ENCODE results near the gene C21orf91.

Gene C21orf91

GRCh38 chr21:17799414-17800164, 19.6 kb downstream of the C21orf91 start:
- no peaks in the 10 kb centered on the region for H3K27me3 ChIP-seq (ENCODE audit: control insufficient read depth, low read length)
- no peaks in the 10 kb centered on the region for H3K4me1 ChIP-seq (ENCODE audit: control insufficient read depth, low read length)
- no peak overlapping the region for H3K4me2 ChIP-seq (ENCODE audit: low read length)
- H3F3A ChIP-seq (ENCODE audit: control insufficient read depth, insufficient read depth): no peaks in the 10 kb centered on the region
- peaks cover 42% of the 10 kb centered on the region for H3K36me3 ChIP-seq (ENCODE audit: control insufficient read depth, low read length)
- H3K27ac ChIP-seq (ENCODE audit: low read depth, low read length): no peak overlapping the region
- H3K79me2 ChIP-seq (ENCODE audit: control insufficient read depth, low read length): peaks cover 23% of the 10 kb centered on the region
- TF ChIP-seq CTCF (IDR thresholded peaks at IDR 0.05; ENCODE audit: low read depth, low read length, poor library complexity, severe bottlenecking) (no peak), EZH2phosphoT487 (IDR thresholded peaks at IDR 0.05; ENCODE audit: borderline replicate concordance, low read length) (no peak)
- H3K9me3 ChIP-seq (ENCODE audit: control insufficient read depth, insufficient read depth, low read length): no peaks in the 10 kb centered on the region
- no peak overlapping the region for H3K4me3 ChIP-seq (ENCODE audit: low read length)
- no peaks in the 10 kb centered on the region for H4K20me1 ChIP-seq (ENCODE audit: control insufficient read depth, insufficient read depth, low read depth, low read length)
- H3K9me2 ChIP-seq (replicated peaks; ENCODE audit: control insufficient read depth, low read length): no peaks in the 10 kb centered on the region

GRCh38 chr21:17798796-17799195, 20.4 kb downstream of the C21orf91 start:
- Histone ChIP-seq H3K36me3 (ENCODE audit: control insufficient read depth, low read length) (peaks cover 42% of the 10 kb centered on the region), H3K79me2 (ENCODE audit: control insufficient read depth, low read length) (peaks cover 23% of the 10 kb centered on the region), H3F3A (ENCODE audit: control insufficient read depth, insufficient read depth) (no peaks in the 10 kb centered on the region), H3K4me2 (ENCODE audit: low read length) (no peak overlapping the region), H3K27me3 (ENCODE audit: control insufficient read depth, low read length) (no peaks in the 10 kb centered on the region), H3K4me3 (ENCODE audit: low read length) (no peak overlapping the region), H3K9me3 (ENCODE audit: control insufficient read depth, insufficient read depth, low read length) (no peaks in the 10 kb centered on the region), H4K20me1 (ENCODE audit: control insufficient read depth, insufficient read depth, low read depth, low read length) (no peaks in the 10 kb centered on the region), H3K27ac (ENCODE audit: low read depth, low read length) (no peak overlapping the region), H3K4me1 (ENCODE audit: control insufficient read depth, low read length) (no peaks in the 10 kb centered on the region), H3K9me2 (replicated peaks; ENCODE audit: control insufficient read depth, low read length) (no peaks in the 10 kb centered on the region)
- TF ChIP-seq EZH2phosphoT487 (IDR thresholded peaks at IDR 0.05; ENCODE audit: borderline replicate concordance, low read length) (no peak), CTCF (IDR thresholded peaks at IDR 0.05; ENCODE audit: low read depth, low read length, poor library complexity, severe bottlenecking) (no peak)

GRCh38 chr21:17797967-17798366, 21.2 kb downstream of the C21orf91 start:
- Histone ChIP-seq H3K4me2 (ENCODE audit: low read length) (no peak overlapping the region), H4K20me1 (ENCODE audit: control insufficient read depth, insufficient read depth, low read depth, low read length) (no peaks in the 10 kb centered on the region), H3K27ac (ENCODE audit: low read depth, low read length) (no peak overlapping the region), H3K27me3 (ENCODE audit: control insufficient read depth, low read length) (no peaks in the 10 kb centered on the region), H3K4me3 (ENCODE audit: low read length) (no peak overlapping the region), H3K36me3 (ENCODE audit: control insufficient read depth, low read length) (peaks cover 49% of the 10 kb centered on the region), H3K9me3 (ENCODE audit: control insufficient read depth, insufficient read depth, low read length) (no peaks in the 10 kb centered on the region), H3K9me2 (replicated peaks; ENCODE audit: control insufficient read depth, low read length) (no peaks in the 10 kb centered on the region), H3F3A (ENCODE audit: control insufficient read depth, insufficient read depth) (no peaks in the 10 kb centered on the region), H3K79me2 (ENCODE audit: control insufficient read depth, low read length) (peaks cover 23% of the 10 kb centered on the region), H3K4me1 (ENCODE audit: control insufficient read depth, low read length) (no peaks in the 10 kb centered on the region)
- TF ChIP-seq CTCF (IDR thresholded peaks at IDR 0.05; ENCODE audit: low read depth, low read length, poor library complexity, severe bottlenecking) (no peak), EZH2phosphoT487 (IDR thresholded peaks at IDR 0.05; ENCODE audit: borderline replicate concordance, low read length) (no peak)

Measured in DOHH2 (cell line).